ENCODE results near the gene HILPDA. TPM values are rescaled to one million over a fixed set of nuclear protein-coding genes. Genes with fewer than 3 reads are reported as not detected.

Gene HILPDA, protein sequence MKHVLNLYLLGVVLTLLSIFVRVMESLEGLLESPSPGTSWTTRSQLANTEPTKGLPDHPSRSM
- total RNA-seq (2011; cell fraction: chromatin; rRNA removed; ENCODE audit: low replicate concordance): 42.5 and 74.9 TPM in 2 replicates
- total RNA-seq (2011; cell fraction: nucleolus; rRNA removed): 69.3 and 79.4 TPM in 2 replicates
- total RNA-seq (2011; cell fraction: nucleoplasm; rRNA removed): 70.7 and 78.6 TPM in 2 replicates
- total RNA-seq (2014; rRNA removed) (8.3 and 14.2 TPM in 2 replicates), total RNA-seq (2014; rRNA removed; fragmentation: Illumina TruSeq; extraction: Trizol) (14.5 and 16.7 TPM in 2 replicates), total RNA-seq (2015; rRNA removed; fragmentation: Illumina TruSeq; extraction: Trizol) (23.0 and 23.5 TPM in 2 replicates), total RNA-seq (2021) (10.5 and 10.7 TPM in 2 replicates), polyA plus RNA-seq (2011; rRNA removed) (71.8 and 102 TPM in 2 replicates), polyA plus RNA-seq (2014; fragmentation: Illumina TruSeq; extraction: Trizol) (18.9 and 26.0 TPM in 2 replicates), polyA plus RNA-seq (2014; fragmentation: Nextera tagmentation; extraction: Ambion mirVana) (10 to 100 TPM; 28.6 to 40.5 TPM), polyA plus RNA-seq (2014; rRNA removed) (16.4 and 25.5 TPM in 2 replicates), polyA minus RNA-seq (2011; rRNA and poly(A)+ RNA removed) (29.9 and 51.9 TPM in 2 replicates), Bru-seq, nascent RNA (percentile 92 among the genes with signal in this experiment), BruChase-seq, experiment 1, labeled RNA remaining after a 2-hour chase (percentile 87 among the genes with signal in this experiment), BruChase-seq, experiment 2, labeled RNA remaining after a 6-hour chase (percentile 86 among the genes with signal in this experiment)
- 68.1 and 117 TPM in 2 replicates for polyA plus RNA-seq (2011; cell fraction: cytosol; rRNA removed)
- 37.3 and 64.2 TPM in 2 replicates for polyA plus RNA-seq (2011; cell fraction: nucleus; rRNA removed)
- polyA plus RNA-seq (2012): 13.2 and 14.2 TPM in 2 replicates
- polyA minus RNA-seq (2011; cell fraction: cytosol; rRNA and poly(A)+ RNA removed): 11.6 and 15.9 TPM in 2 replicates
- polyA minus RNA-seq (2011; cell fraction: nucleus; rRNA and poly(A)+ RNA removed): 19.5 and 63.9 TPM in 2 replicates
- long read RNA-seq, experiment 1, transcript HILPDA-201 (2 exons, 1,349 nt): major isoform, 32 of 37 reads
- long read RNA-seq, experiment 1, transcript HILPDA-202 (2 exons, 785 nt): minor isoform, 5 of 37 reads
- long read RNA-seq, experiment 1, partial matches to known transcripts: 0 of 37 reads
- long read RNA-seq, experiment 1, other reads (novel, unspliced or antisense): 0 of 37 reads
- long read RNA-seq, experiment 2, transcript HILPDA-201 (2 exons, 1,349 nt): major isoform, 15 of 18 reads
- long read RNA-seq, experiment 2, partial matches to known transcripts: 0 of 18 reads
- long read RNA-seq, experiment 2, other reads (novel, unspliced or antisense): 0 of 18 reads
- long read RNA-seq, experiment 3, transcript HILPDA-201 (2 exons, 1,349 nt): major isoform, 11 of 11 reads
- long read RNA-seq, experiment 3, partial matches to known transcripts: 0 of 11 reads
- long read RNA-seq, experiment 3, other reads (novel, unspliced or antisense): 0 of 11 reads

DNA sequence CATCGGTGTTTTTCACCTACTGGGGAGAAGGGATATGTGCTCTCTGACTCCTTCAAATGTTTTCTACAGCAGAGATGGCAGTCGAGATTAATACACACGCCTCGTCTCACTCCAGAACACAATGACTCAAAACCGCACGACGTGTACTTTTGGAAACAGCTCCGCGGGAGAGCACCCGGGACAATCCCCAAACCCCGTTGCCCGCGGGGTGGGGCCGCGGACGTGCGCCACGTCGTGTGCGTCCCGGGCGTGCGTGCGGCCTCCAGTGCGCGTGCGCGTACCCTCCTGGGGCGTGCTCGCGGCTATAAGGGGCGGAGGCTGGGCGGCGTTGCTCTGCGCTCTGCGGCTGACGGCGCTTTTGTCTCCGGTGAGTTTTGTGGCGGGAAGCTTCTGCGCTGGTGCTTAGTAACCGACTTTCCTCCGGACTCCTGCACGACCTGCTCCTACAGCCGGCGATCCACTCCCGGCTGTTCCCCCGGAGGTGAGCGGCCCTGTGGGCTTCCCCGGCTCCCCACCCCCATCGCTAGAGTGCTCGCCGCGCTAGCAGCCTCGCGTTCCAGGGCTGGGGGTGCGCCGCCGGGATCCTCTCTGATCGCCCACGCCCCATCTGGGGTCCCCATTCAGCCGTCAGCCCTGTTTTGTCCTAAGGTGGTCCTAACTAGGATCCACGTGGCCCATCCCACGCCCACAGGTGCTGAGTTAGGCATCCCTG, at the start of gene HILPDA:
Gene HILPDA, plus strand, starts transcription at position 336 of the 712 bp plus-strand sequence. CDS start 1,391 bp downstream, outside the sequence.
- ChIA-PET CTCF (ENCODE audit: low intra/inter-chr PET ratio) (interaction anchor here (0.5 to 1.3 kb wide), 3 partner anchors 28 to 211 kb away, joined by 3 to 5 read pairs (median 3); no protein-coding TSS in a partner anchor), POLR2A (interaction anchor here (0.5 to 1.8 kb wide), 13 partner anchors 10 to 636 kb away, joined by 3 to 12 read pairs (median 4); partner anchors contain the start of gene METTL2B)
- TSS peak; percentile 72 for BruUV-seq (replicated peaks)
- Histone ChIP-seq H3K9me3 (replicated peaks; ENCODE audit: control insufficient read depth, insufficient read depth, low read depth, low read length) (no peaks in the 10 kb centered on the region), H3K4me2 (ENCODE audit: insufficient read depth, low read length) (peak within 1 kb of the TSS; percentile 97), H3K27ac (ENCODE audit: extremely low read depth, low read depth, low read length) (peak within 1 kb of the TSS; percentile 85), H3K79me2 (ENCODE audit: control insufficient read depth, insufficient read depth, low read length) (peaks cover 28% of the 10 kb centered on the region), H3K4me1 (replicated peaks in 1 of 2; ENCODE audit: control insufficient read depth in 2 of 2, insufficient read depth in 2 of 2, low read length in 2 of 2) (peaks cover 25 to 30% of the 10 kb centered on the region in 2 experiments; a peak in 4 of 5 replicates), H3K36me3 (ENCODE audit: control insufficient read depth, insufficient read depth, low read length) (peaks cover 11% of the 10 kb centered on the region; the same call in 2 of the 3 replicates), H3K9ac (ENCODE audit: insufficient read depth in 1 of 2, low read depth in 2 of 2, low read length in 2 of 2) (peak within 1 kb of the TSS; percentile 84 to 95), H3K4me3 (peak within 1 kb of the TSS; percentile 74), H3K27me3 (ENCODE audit: control insufficient read depth in 2 of 2, insufficient read depth in 2 of 2, low read length in 2 of 2) (no peaks in the 10 kb centered on the region), H3K9me1 (ENCODE audit: control insufficient read depth, insufficient read depth, low read length) (no peaks in the 10 kb centered on the region), H2AFZ (ENCODE audit: low read depth, low read length) (peak within 1 kb of the TSS; percentile 99), H4K20me1 (replicated peaks; ENCODE audit: control insufficient read depth, insufficient read depth, low read length) (no peaks in the 10 kb centered on the region)
- ATAC-seq: peak; percentile 97
- peak; percentile 90 for FAIRE-seq
- intact Hi-C loops (cut with micrococcal nuclease): no loop called here
- in situ Hi-C loops (cut with MboI): no loop called here
- DNase-seq (ENCODE audit: extremely low read depth in 1 of 4, low spot score in 3 of 4): peak; percentile 97 to 99 (median 99)
- under 1% methylated on average over 62 of the region's 64 CpGs for WGBS (ENCODE audit: insufficient coverage, low coverage, missing lambda C conversion rate)
- TF ChIP-seq ZKSCAN1 (IDR thresholded peaks at IDR 0.05; ENCODE audit: low read depth, low read length) (0 out of 2 replicates have a peak, but pooled peaks have one; percentile 25), SP2 (IDR thresholded peaks at IDR 0.05; ENCODE audit: extremely low read depth, low read depth, low read length, poor library complexity, severe bottlenecking) (no peak), CBX8 (IDR thresholded peaks at IDR 0.05; ENCODE audit: borderline replicate concordance, extremely low read depth, low read depth, low read length, poor library complexity, severe bottlenecking) (no peak), NRF1 (conservative IDR thresholded peaks at IDR 0.05 in 1 of 2, IDR thresholded peaks at IDR 0.05 in 1 of 2) (peak; percentile 99), RBM14 (IDR thresholded peaks at IDR 0.05; ENCODE audit: borderline replicate concordance, insufficient read depth, low read depth, low read length) (no peak), SMARCA4 (IDR thresholded peaks at IDR 0.05) (peak; percentile 73; the same call in 1 of the 2 replicates), RBBP5 (IDR thresholded peaks at IDR 0.05; ENCODE audit: borderline replicate concordance, insufficient read depth, low read length, poor library complexity, severe bottlenecking) (peak; percentile 90), NFRKB (IDR thresholded peaks at IDR 0.05; ENCODE audit: low read depth) (no peak; the same call in 1 of the 2 replicates), FOXK1 (CRISPR knock-in tag; IDR thresholded peaks at IDR 0.05; ENCODE audit: borderline replicate concordance) (peak; percentile 82; the same call in 1 of the 2 replicates)
- TF ChIP-seq, protein P1, sequence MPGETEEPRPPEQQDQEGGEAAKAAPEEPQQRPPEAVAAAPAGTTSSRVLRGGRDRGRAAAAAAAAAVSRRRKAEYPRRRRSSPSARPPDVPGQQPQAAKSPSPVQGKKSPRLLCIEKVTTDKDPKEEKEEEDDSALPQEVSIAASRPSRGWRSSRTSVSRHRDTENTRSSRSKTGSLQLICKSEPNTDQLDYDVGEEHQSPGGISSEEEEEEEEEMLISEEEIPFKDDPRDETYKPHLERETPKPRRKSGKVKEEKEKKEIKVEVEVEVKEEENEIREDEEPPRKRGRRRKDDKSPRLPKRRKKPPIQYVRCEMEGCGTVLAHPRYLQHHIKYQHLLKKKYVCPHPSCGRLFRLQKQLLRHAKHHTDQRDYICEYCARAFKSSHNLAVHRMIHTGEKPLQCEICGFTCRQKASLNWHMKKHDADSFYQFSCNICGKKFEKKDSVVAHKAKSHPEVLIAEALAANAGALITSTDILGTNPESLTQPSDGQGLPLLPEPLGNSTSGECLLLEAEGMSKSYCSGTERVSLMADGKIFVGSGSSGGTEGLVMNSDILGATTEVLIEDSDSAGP (CRISPR knock-in tag; IDR thresholded peaks at IDR 0.05): no peak; the same call in 1 of the 2 replicates

Measured in K562 (cell line).